GM21381 (cell line): ENCODE results near the gene TRIM5.
"Not testable (repeated sequence)": the region's sequence is repeated elsewhere in the genome, so short reads cannot be mapped to it uniquely, and the experiment has no call there.

Experiments
- ATAC-seq: cut with Tn5 transposase; IDR thresholded peaks from one replicate; pipeline ENCODE4 v1.9.1; 2021; ENCODE audit warnings: mild to moderate bottlenecking, moderate library complexity; ENCODE audit not compliant: unreplicated experiment

Gene TRIM5

DNA sequence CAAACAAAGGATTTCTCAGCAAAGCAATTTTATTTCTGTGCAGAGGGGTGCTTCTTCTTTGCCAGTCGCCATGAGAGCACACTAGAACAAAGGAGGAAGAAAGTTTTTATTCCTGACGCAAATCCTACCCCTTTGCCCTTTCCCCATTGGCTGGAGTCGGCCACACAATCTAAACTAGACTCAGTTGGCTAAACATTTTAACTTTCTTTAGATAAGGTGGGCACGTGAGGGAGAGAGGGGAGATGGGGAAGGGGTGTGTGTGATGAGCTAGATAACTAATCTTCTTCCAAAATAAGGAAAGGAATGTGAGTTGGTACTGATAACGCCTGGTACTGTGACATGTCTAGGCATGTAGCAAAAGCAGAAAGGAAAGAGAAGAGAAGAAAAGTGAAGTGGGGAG lies 5.3 kb upstream of the TRIM5 start:
- ATAC-seq = no peak

DNA sequence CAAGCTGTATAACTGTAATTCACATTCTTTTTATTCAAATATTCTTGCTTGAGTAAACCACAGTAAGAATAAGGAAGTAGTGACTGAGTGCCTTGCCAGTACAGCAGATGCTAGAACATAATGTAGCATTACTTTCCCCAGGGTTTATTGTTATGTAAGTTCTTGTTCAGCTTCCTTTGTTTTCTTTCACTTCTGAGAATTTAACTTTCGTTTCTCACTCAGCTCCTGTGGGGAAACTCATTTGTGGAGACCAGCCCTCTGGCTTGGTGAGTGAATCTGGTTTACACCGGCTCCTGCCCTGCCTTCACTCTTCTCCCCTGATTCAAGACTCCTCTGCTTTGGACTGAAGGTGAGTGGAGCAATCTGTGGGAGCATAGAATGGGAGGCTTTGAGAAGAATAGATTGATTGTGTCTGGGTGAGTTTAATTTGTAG lies 4.7 kb upstream of the TRIM5 start, which contains the start of gene TRIM22:
Gene TRIM22, plus strand, starts transcription at position 240 of the 433 bp plus-strand sequence. CDS start 6,443 bp downstream, outside the sequence.
- peak; percentile 74 for ATAC-seq

DNA sequence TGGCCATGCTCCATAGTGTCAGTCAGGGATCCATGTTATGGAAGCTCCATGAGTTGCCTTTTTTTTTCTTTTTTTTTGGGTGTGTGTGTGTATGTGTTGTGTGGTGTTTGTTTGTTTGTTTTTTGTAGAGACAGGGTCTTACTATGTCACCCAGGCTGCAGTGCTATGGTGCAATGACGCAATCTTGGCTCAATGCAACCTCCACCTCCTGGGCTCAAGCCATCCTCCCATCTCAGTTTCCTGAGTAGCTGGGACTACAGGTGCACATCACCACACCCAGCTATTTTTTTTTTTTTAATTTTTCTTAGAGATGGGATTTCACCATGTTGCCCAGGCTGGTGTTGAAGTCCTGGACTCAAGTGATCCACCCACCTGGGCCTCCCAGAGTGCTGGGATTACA lies 3.6 kb upstream of the TRIM5 start:
- ATAC-seq = no peak

DNA sequence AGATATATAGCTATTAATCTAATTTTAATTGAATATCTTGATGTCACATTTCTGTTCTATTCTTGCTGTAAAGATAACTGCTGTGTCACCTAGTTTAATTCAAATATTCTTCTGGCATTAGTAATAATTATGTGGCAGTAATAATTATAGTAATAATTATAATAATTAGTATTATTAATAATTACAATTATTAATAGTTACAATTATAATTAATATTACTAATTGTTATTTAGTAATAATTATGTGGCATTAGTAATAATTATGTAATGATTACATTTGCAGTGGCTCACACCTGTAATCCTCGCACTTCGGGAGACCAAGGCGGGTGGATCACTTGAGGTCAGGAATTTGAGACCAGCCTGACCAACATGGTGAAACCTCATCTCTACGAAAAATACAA lies 1.6 kb upstream of the TRIM5 start:
- ATAC-seq = no peak

DNA sequence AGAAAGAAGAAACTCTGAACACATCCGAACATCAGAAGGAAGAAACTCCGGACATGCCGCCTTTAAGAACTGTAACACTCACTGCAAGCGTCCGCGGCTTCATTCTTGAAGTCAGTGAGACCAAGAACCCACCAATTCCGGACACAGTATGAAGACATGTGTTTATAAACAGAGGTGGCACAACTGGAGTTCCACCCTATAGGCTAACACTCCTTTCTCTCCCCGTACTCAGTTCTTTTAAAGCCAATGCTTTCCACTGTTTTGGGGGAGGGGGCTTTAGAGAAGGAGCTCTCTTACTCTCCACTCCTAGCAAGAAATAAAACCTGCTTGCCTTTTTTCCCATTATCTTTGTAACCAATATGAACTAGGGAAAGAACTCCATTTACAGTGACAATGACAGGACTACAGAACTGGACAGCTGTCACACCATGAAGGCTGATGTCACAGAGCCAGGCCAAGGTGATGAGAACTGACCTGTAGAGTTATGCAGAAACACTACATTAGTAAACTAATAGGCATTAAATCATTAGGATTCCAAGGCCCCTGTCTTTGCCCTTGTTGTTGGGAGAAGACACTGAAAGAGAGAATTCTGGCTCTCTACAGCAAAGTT lies 733 bp downstream of the TRIM5 start:
- peak; percentile 15 for ATAC-seq

DNA sequence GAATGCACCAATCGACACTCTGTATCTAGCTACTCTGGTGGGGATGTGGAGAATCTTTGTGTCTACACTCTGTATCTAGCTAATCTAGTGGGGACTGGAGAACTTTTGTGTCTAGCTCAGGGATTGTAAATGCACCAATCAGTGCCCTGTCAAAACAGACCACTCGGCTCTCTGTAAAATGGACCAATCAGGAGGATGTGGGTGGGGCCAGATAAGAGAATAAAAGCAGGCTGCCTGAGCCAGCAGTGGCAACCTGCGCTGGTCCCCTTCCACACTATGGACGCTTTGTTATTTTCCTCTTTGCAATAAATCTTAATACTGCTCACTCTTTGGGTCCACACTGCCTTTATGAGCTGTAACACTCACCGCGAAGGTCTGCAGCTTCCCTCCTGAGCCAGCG lies 1.3 kb downstream of the TRIM5 start:
- not testable (repeated sequence) for ATAC-seq

DNA sequence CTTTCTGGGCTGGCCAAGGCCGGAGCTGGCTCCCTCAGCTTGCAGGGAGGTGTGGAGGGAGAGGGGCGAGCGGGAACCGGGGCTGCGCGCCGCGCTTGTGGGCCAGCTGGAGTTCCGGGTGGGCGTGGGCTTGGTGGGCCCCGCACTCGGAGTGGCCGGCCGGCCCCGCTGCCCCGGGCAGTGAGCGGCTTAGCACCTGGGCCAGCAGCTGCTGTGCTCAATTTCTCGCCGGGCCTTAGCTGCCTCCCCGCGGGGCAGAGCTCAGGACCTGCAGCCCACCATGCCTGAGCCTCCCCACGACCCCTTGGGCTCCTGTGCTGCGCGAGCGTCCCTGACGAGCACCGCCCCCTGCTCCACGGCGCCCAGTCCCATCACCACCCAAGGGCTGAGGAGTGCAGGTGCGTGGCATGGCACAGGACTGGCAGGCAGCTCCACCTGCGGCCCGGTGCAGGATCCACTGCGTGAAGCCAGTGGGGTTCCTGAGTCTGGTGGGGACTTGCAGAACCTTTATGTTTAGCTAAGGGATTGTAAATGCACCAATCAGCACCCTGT lies 1.9 kb downstream of the TRIM5 start:
- ATAC-seq = not testable (repeated sequence)

DNA sequence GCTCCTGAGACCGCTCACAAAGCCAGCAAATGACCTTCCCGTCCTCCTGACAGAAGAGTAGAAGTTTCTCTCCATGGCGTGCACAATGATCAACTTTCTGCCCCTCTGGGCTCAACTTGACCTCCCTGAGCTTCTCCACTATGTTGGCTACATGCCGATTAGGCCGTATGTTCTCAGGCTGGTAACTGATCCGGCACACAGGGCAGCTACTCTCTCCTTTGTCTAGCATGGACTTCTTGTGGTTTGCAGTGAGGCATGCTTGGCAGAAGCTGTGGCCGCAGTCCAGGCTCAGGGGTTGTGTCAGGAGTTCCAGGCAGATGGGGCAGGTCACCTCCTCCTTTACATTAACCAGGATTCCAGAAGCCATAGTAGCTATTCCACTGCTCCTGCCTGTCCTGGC lies 5.1 kb downstream of the TRIM5 start:
- no peak for ATAC-seq

DNA sequence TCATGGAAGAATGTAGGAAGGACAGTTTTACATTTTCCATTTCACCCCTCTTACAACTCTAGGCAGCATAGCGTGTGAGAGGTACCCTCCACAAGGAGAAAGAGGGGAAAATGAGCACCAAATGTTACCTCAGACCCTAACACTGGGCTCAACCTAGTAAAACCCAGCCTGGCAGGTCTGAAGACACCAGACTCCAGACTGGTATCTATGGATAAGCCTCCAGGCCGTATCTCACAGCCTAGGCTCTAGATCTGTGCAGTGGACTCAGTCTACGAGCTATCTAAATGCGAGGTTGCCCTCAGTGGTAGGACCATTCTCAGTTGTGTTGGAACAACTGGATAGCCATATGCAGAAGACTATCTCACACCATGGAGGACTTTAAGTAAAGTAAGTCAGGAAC lies 10.5 kb downstream of the TRIM5 start:
- ATAC-seq = no peak

DNA sequence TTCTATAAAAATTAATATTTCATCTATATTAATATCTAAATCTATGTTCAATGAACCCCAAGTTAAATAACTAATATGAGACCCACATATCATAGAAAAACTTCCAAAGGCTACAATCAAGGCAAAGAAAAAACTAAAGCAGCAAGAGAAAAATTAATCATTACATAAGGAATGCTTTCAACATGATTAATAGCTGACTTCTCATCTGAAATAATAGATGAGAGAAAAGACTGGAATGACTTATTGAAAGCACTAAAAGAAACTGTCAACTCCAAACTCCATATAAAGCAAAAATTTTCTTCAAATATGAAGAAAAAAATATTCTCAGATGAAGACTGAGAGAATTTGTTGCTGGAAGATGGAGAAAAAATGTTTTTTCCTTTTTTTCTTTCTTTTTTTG lies 13.0 kb downstream of the TRIM5 start:
- ATAC-seq = no peak

DNA sequence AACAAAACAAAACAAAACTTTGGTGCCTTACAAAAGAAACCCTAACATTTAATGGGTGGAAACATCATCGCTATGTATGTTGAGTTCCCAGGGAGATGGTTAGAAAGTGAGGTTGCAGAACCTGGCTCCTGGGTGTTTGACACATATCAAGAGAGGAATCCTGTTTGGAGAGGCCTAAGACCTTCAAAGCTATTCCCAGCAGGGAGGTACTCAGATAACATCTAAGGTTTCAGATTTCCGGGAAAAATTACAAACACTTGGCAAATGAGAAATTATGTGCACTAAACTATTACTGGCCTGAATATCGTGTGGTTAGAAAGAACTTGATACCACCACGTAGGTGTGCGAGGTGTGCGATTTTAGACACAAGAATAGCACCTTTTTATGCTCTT lies 18.5 kb downstream of the TRIM5 start:
- ATAC-seq = no peak

DNA sequence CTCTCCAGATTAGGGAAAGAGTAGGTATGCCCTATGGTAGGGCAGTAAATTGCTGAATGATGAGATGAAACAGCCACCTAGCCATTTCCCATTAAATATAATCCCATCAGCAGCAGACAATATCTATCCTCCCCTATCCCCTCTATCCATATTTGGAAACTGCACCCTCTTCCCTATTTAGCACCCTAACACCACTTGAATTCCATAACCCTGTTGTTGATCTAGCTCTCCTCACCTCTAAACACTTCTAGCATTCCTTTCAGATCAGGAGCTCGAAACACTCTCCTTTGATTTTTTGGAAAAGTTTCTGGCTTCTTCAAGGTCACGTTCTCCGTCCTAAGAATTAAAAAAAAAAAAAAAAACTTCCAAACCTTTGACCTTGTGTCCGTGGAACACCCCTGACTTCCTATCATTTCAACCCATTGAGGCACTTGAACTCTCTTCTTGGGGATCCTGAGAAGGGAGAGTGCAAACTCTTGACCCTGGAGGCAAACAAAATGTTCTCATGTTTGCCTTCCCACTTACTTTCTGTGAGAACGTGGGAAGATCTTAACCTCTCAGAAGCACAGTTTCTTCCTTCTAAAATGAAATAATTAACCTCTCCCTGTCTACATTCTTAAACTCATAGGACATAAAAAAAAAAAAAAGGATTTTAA lies 19.0 kb downstream of the TRIM5 start:
- no peak for ATAC-seq

DNA sequence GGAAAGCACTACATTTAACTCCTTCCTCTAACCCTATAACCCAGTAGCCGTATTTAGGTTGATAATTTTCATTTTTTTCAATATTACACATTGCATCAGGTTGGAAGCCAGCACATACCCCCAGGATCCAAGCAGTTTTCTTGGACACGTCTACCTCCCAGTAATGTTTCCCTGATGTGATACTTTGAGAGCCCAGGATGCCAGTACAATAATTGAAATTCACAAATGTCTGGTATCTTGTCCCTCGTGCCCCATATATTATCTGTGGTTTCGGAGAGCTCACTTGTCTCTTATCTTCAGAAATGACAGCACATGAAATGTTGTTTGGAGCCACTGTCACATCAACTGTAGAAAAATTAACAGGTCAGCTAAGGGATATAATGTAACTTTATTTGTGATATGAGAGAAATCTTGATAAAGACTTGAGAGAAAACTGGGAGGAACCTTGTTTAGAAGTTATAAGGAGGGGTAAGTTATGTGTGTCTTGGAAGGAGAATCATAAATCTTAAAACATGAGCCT lies 19.8 kb downstream of the TRIM5 start:
- ATAC-seq = no peak

DNA sequence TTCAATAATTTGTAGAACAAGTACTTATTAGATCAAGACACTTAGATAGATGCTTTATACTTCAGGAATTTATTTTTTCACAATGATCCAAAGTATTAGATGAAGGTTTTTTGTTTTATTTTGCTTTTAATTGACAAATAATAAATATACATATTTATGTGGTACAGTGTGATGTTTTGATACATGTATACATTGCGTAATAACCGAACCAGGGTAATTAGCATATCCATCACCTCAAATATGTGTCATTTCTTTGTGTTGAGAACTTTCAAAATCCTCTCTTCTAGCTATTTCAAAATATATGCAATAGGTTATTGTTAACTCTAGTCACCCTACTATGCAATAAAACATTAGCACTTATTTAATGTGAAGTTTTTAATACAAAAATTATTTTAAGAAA lies 21.4 kb downstream of the TRIM5 start:
- ATAC-seq = no peak

DNA sequence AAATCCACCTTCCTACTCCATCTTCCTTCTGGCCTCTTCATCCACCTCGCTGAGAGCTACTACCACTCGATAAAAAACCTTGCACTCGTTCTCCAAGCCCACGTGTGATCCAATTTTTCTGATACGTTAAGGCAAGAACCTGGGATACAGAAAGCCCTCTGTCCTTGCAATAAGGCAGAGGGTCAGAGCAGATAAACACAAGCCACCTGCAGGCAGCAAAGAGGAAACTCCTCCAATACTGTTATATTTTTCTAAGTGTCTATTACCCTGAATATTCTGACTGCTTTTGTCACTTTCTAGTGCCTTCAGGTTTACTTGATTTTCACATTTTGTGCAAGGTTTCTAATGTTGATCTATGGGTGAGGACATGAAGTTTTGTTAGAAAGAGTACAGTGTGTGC lies 26.6 kb downstream of the TRIM5 start:
- no peak for ATAC-seq

DNA sequence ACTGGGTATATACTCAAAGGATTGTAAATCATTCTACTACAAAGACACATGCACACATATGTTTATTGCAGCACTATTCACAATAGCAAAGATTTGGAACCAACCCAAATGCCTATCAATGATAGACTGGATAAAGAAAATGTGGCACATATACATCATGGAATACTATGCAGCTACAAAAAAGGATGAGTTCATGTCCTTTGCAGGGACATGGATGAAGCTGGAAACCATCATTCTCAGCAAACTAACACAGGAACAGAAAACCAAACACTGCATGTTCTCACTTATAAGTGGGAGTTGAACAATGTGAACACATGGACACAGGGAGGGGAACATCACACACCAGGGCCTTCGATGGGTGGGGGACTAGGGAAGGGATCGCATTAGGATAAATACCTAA lies 27.9 kb downstream of the TRIM5 start:
- not testable (repeated sequence) for ATAC-seq

DNA sequence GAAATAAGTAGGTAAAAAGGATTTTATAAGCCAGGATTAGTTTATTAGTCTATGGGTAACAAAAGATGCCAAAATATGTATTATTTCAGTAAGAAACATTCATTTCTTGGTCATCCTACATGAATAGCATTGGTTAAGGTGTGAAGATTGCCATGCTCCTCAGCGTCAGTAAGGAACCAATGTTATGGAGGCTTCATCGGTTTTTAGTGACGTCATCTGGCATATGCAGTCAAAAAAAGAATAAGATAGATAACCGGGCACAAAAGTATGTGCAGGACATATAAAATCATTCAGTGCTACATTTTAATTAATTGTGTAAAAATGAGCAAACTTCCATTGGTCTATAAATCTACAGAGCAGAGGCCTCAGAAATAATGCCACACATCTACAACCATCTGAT lies 29.4 kb downstream of the TRIM5 start:
- no peak for ATAC-seq

DNA sequence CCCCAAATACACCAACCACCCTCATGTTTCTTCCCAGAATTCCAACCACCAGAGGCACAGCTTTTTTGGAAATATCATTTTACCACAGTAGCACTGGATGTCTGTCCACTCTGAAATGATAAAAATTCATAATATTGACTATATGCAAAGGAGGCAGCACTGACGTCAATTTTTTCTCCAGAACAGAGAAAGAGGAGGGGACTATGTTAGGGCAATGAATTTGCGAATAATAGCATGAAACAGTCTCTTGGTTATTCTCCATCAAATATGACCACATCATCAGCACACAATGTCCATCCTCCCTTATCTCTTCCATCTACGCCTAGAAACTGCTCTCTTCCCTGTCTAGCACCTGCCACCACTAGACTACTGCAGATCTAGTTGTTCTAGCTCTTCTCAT lies 38.7 kb downstream of the TRIM5 start:
- ATAC-seq = no peak

DNA sequence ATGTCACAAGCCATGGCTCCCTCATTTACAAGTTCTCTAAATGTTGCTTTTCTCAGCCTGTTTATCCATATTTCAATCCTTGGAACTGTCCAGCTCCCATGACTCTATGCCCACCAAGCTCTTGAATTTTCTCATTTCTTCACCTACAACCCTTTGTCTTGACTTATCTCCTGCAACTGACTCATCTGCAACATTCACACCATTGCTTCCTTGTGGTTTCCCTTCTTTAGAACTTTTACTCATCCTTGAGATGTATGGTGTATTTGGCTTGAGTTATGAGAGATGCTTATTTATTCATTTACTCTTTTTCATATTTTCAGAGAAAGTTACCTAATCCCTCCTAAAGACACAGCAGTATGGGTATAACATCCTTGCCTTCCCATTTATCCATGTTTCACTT lies 41.3 kb downstream of the TRIM5 start:
- ATAC-seq = no peak

DNA sequence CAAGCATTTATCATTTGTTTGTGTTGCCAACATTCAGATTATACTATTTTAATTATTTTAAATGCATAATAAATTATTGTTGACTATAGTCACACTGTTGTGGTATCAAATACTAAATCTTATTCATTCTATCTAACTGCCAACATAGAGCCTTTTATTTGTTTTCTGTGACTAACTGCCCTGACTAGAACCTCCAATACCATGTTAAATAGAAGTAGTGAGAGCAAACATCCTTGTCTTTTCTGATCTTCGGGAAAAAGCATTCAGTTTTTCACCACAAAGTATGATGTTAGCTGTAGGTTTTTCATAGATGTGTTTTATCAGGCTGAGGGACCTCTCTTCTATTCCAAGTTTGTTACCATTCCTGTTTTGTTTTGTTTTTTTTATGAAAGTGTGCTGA lies 44.9 kb downstream of the TRIM5 start:
- ATAC-seq = no peak

DNA sequence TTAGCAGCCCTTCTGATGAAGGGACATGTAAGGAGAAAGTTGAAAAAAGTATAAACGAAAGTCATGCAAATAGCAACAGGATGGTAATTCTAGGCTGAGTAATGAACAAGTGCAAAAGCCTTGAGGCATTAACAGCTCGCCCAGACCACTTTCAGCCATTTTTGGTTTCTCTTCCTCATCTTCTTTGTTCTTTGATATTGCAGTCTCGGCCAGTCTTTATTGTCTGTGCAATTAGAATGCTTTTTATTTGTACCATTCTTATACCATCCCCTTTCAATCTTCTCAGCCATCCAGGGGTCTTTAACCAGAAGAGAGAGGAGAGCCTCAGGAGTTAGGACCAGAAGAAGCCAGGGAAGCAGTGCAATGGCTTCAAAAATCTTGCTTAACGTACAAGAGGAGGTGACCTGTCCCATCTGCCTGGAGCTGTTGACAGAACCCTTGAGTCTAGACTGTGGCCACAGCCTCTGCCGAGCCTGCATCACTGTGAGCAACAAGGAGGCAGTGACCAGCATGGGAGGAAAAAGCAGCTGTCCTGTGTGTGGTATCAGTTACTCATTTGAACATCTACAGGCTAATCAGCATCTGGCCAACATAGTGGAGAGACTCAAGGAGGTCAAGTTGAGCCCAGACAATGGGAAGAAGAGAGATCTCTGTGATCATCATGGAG lies 52.8 kb downstream of the TRIM5 start:
- peak; percentile 91 for ATAC-seq

DNA sequence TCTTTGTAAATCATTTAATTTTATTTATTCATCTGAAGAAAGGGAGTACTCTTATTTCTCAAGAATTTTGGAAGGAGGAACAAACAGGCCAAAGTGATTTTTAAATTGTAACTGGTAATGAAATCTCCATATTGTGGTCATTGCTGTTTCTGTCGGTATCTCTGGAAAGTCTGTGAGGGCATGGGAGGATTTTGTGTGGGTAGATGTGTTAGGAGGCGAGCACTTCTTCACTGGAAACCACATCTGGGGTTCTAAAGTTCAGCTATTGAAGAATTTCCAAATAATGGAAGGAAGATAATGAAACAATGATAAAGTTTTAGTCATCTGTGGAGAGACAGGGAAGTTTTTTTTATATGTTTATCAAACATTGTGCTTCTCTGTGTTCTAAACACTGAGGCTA lies 53.5 kb downstream of the TRIM5 start:
- peak; percentile 16 for ATAC-seq
